Mesendoderm (in vitro differentiated cells): ENCODE data around the gene SLC12A7.
A peak's percentile ranks its signal among the peaks of the same experiment; 100 is the strongest.
"Not testable (repeated sequence)": the region's sequence is repeated elsewhere in the genome, so short reads cannot be mapped to it uniquely, and the experiment has no call there.

Experiments
- DNase-seq: peaks from one replicate; pipeline ENCODE4 v3.0.0; 2013
- H2AK5ac ChIP-seq: 2 replicates; pipeline ENCODE4 v1.6.1; 2013; ENCODE audit warnings: low read length, inconsistent platforms
- H2BK120ac ChIP-seq: 2 replicates; pipeline ENCODE4 v1.6.1; 2013; ENCODE audit warnings: low read depth, mild to moderate bottlenecking, low read length, moderate library complexity, mixed read lengths
- H2BK15ac ChIP-seq: replicated peaks from 2 replicates; pipeline ENCODE4 v1.6.1; 2013; ENCODE audit warnings: low read depth, mild to moderate bottlenecking, moderate library complexity
- H2BK5ac ChIP-seq: 2 replicates; pipeline ENCODE4 v1.6.1; 2013; ENCODE audit warnings: low read length, inconsistent platforms
- H3K18ac ChIP-seq: 2 replicates; pipeline ENCODE4 v1.6.1; 2013; ENCODE audit warnings: mild to moderate bottlenecking, low read length, mixed read lengths
- H3K23ac ChIP-seq: one replicate; pipeline ENCODE4 v1.6.1; 2013; ENCODE audit warnings: low read length
- H3K27ac ChIP-seq: 2 replicates; pipeline ENCODE4 v1.5.1; 2013; ENCODE audit warnings: low read depth, mild to moderate bottlenecking, inconsistent platforms, low read length, moderate library complexity
- H3K27me3 ChIP-seq: 2 replicates; pipeline ENCODE4 v1.6.1; 2013; ENCODE audit warnings: low read length, control low read depth, mild to moderate bottlenecking, inconsistent platforms; ENCODE audit not compliant: insufficient read depth, poor library complexity
- H3K36me3 ChIP-seq: 2 replicates; pipeline ENCODE4 v1.6.1; 2013; ENCODE audit warnings: low read length, inconsistent platforms; ENCODE audit not compliant: control insufficient read depth, insufficient read depth
- H3K4ac ChIP-seq: one replicate; pipeline ENCODE4 v1.6.1; 2013; ENCODE audit warnings: low read depth, mild to moderate bottlenecking, low read length, moderate library complexity
- H3K4me1 ChIP-seq: 2 replicates; pipeline ENCODE4 v1.6.1; 2013; ENCODE audit warnings: low read depth, low read length, inconsistent platforms; ENCODE audit not compliant: control insufficient read depth
- H3K4me2 ChIP-seq: 2 replicates; pipeline ENCODE4 v1.6.1; 2013; ENCODE audit warnings: low read length
- H3K4me3 ChIP-seq: 2 replicates; pipeline ENCODE4 v1.5.1; 2013; ENCODE audit warnings: mild to moderate bottlenecking, low read length
- H3K56ac ChIP-seq: one replicate; pipeline ENCODE4 v1.6.1; 2013; ENCODE audit warnings: low read length
- H3K79me1 ChIP-seq: 2 replicates; pipeline ENCODE4 v1.6.1; 2013; ENCODE audit warnings: low read length, inconsistent platforms
- H3K79me2 ChIP-seq: 2 replicates; pipeline ENCODE4 v1.6.1; 2013; ENCODE audit warnings: mild to moderate bottlenecking, low read length; ENCODE audit not compliant: control insufficient read depth, insufficient read depth
- H3K9ac ChIP-seq: 2 replicates; pipeline ENCODE4 v1.6.1; 2013; ENCODE audit warnings: low read length, inconsistent platforms
- H4K5ac ChIP-seq: one replicate; pipeline ENCODE4 v1.6.1; 2013; ENCODE audit warnings: low read length
- H4K8ac ChIP-seq: one replicate; pipeline ENCODE4 v1.6.1; 2013; ENCODE audit warnings: low read depth, mild to moderate bottlenecking, control low read depth, low read length, moderate library complexity
- WGBS: extraction: QIAGEN DNeasy Blood & Tissue Kit; methylation state at CpG from one replicate; pipeline ENCODE4 v1.1.7; 2013; ENCODE audit warnings: low lambda C conversion rate, missing lambda C conversion rate; ENCODE audit not compliant: insufficient coverage; ENCODE audit errors: extremely low coverage; 5-methylcytosine and 5-hydroxymethylcytosine counted together

SLC12A7 gene

GRCh38 chr5:1157461-1157986, 45.7 kb upstream of the SLC12A7 start:
- not testable (repeated sequence) for H2BK5ac ChIP-seq, H3K4me1 ChIP-seq, H3K79me2 ChIP-seq, H3K36me3 ChIP-seq, H2BK15ac ChIP-seq, H4K8ac ChIP-seq, H2BK120ac ChIP-seq, H3K4ac ChIP-seq, H3K23ac ChIP-seq, H4K5ac ChIP-seq, H2AK5ac ChIP-seq, DNase-seq, H3K56ac ChIP-seq, H3K79me1 ChIP-seq, H3K9ac ChIP-seq, H3K18ac ChIP-seq, H3K4me2 ChIP-seq, H3K27ac ChIP-seq, H3K4me3 ChIP-seq, H3K27me3 ChIP-seq
- WGBS, result no CpG with 5 or more reads among the region's 2 CpGs

GRCh38 chr5:1156754-1157460, 45.0 kb upstream of the SLC12A7 start:
- no peak overlapping the region for H2BK15ac ChIP-seq
- no peak overlapping the region for H3K4me3 ChIP-seq
- no peak overlapping the region for H4K5ac ChIP-seq
- H3K79me1 ChIP-seq, result no peaks in the 10 kb centered on the region
- no peaks in the 10 kb centered on the region for H3K4me1 ChIP-seq
- no peaks in the 10 kb centered on the region for H3K36me3 ChIP-seq
- H3K79me2 ChIP-seq, result no peaks in the 10 kb centered on the region
- no peak overlapping the region for H3K23ac ChIP-seq
- H4K8ac ChIP-seq, result no peak overlapping the region
- no CpG with 5 or more reads among the region's 11 CpGs for WGBS
- H2BK5ac ChIP-seq, result no peak overlapping the region
- no peak overlapping the region for H3K56ac ChIP-seq
- H3K4me2 ChIP-seq, result no peak overlapping the region
- H3K4ac ChIP-seq, result no peak overlapping the region
- H3K27ac ChIP-seq, result no peak overlapping the region
- H3K18ac ChIP-seq, result no peak overlapping the region
- no peak for DNase-seq
- H3K9ac ChIP-seq, result no peak overlapping the region
- H3K27me3 ChIP-seq, result peaks cover 8% of the 10 kb centered on the region
- H2BK120ac ChIP-seq, result no peak overlapping the region
- H2AK5ac ChIP-seq, result no peak overlapping the region

DNA sequence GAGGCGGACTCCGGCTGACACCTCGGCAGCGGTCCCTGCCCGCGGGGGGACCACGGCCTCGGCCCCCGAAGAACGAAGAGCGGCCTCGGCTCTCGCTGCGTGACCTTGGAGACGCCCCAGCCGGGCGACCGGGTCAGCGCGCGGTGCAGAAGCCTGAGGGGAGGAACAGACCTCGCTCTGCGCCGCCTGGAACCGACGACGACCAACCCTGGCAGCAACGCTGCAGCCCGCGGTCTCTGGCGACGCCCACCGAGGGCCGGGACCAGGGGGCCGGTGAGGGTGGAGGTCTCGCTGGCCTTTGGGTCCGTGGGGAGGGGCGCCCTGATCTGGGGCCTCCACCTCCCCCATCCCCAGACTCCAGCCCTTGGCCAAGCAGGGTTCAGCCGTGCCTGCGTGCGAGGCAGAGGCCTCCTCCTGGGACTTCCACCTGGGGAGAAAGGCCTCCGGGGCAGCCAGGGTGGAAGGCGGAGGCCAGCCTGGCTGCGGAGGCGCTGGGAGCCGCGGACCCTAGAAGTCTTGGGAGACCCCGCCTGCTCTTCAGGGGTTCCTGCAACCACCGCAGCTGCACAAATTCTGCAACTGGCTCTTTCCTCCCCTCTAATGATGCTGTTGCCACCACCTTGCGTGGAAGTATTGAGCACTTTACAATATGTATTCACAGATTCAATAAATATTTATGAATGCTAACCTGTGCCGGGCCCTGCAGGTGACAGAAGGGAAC, 44.3 kb upstream of the SLC12A7 start:
- H3K4me2 ChIP-seq, result peak overlapping the region; percentile 34
- H3K56ac ChIP-seq, result peak overlapping the region; percentile 42
- no peaks in the 10 kb centered on the region for H3K79me1 ChIP-seq
- H3K79me2 ChIP-seq, result no peaks in the 10 kb centered on the region
- no peak overlapping the region for H2AK5ac ChIP-seq
- no CpG with 5 or more reads among the region's 51 CpGs for WGBS
- H2BK15ac ChIP-seq, result no peak overlapping the region
- H3K9ac ChIP-seq, result no peak overlapping the region
- no peak overlapping the region for H3K23ac ChIP-seq
- no peak overlapping the region for H2BK5ac ChIP-seq
- no peaks in the 10 kb centered on the region for H3K4me1 ChIP-seq
- H3K4me3 ChIP-seq, result no peak overlapping the region
- no peak overlapping the region for H3K4ac ChIP-seq
- peaks cover 8% of the 10 kb centered on the region for H3K27me3 ChIP-seq
- no peaks in the 10 kb centered on the region for H3K36me3 ChIP-seq
- no peak overlapping the region for H3K18ac ChIP-seq
- no peak overlapping the region for H4K8ac ChIP-seq
- no peak overlapping the region for H4K5ac ChIP-seq
- no peak overlapping the region for H2BK120ac ChIP-seq
- H3K27ac ChIP-seq, result no peak overlapping the region
- DNase-seq, result no peak

GRCh38 chr5:1155191-1156032, 43.5 kb upstream of the SLC12A7 start:
- Histone ChIP-seq H3K9ac (no peak overlapping the region), H3K56ac (peak overlapping the region; percentile 42), H3K27me3 (peaks cover 8% of the 10 kb centered on the region), H2BK5ac (no peak overlapping the region), H2AK5ac (no peak overlapping the region), H3K36me3 (no peaks in the 10 kb centered on the region), H3K23ac (no peak overlapping the region), H2BK120ac (no peak overlapping the region), H3K4me3 (no peak overlapping the region), H3K79me1 (no peaks in the 10 kb centered on the region), H3K79me2 (no peaks in the 10 kb centered on the region), H4K5ac (no peak overlapping the region), H3K4me1 (no peaks in the 10 kb centered on the region), H3K4me2 (no peak overlapping the region), H3K18ac (no peak overlapping the region), H2BK15ac (no peak overlapping the region), H3K27ac (no peak overlapping the region), H3K4ac (no peak overlapping the region), H4K8ac (no peak overlapping the region)
- no CpG with 5 or more reads among the region's 98 CpGs for WGBS
- no peak for DNase-seq

- no peak overlapping the region for H3K4me2 ChIP-seq
- no peak overlapping the region for H3K4ac ChIP-seq
- no peaks in the 10 kb centered on the region for H3K79me1 ChIP-seq
- H3K9ac ChIP-seq, result no peak overlapping the region
- H3K79me2 ChIP-seq, result no peaks in the 10 kb centered on the region
- H4K8ac ChIP-seq, result no peak overlapping the region
- H2BK120ac ChIP-seq, result no peak overlapping the region
- no peak overlapping the region for H2BK15ac ChIP-seq
- H3K27ac ChIP-seq, result no peak overlapping the region
- H3K18ac ChIP-seq, result no peak overlapping the region
- H2AK5ac ChIP-seq, result no peak overlapping the region
- H3K4me1 ChIP-seq, result no peaks in the 10 kb centered on the region
- no peak overlapping the region for H3K56ac ChIP-seq
- H2BK5ac ChIP-seq, result no peak overlapping the region
- peaks cover 8% of the 10 kb centered on the region for H3K27me3 ChIP-seq
- H3K4me3 ChIP-seq, result no peak overlapping the region
- DNase-seq, result no peak
- no peaks in the 10 kb centered on the region for H3K36me3 ChIP-seq
- H3K23ac ChIP-seq, result no peak overlapping the region
- WGBS, result no CpG with 5 or more reads among the region's 12 CpGs
- H4K5ac ChIP-seq, result no peak overlapping the region
These were observed 41.6 kb upstream of the SLC12A7 start for GRCh38 chr5:1153428-1153827.
